ENCODE data around the gene TNS1.

Gene TNS1

DNA sequence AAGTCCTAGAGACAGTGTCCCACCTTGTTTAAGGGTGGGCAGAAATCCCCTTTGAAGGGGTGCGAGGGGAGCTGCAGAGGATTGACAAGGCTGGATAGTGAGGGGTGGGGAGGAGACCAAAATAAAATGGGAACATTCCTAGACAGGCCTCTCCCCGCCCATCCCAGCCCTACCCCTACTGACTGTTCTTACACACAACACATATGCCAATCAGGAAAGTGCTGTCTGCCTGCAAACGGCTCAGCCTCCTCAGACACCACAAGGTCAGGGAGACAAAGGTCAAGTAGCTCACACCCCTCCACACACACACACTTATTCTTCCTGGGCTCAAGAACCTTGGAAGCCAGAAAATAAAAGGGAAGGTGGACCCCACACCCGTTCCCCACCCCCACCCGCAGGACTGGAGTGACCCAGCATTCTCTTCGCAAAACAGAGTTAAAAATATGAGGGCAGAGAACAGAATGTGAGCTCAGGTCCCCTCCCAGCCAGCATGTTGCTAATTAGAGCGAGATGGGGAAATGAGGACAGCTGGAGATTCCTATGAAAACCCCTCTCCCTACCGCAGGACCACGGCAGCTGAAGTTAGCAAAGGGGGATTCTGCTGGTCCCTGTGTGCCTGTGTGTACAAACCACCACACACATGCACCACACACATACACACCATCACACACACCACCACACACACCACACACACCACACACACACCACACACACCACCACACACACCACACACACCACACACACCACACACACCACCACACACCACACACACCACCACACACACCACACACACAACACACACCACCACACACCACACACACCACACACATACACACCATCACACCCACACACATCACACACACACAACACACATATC is 197.8 kb downstream of the TNS1 start:
- no peak for DNase-seq

- no peak for DNase-seq
Observed at GRCh38 chr2:217804338-217804737, 198.5 kb downstream of the TNS1 start.

DNA sequence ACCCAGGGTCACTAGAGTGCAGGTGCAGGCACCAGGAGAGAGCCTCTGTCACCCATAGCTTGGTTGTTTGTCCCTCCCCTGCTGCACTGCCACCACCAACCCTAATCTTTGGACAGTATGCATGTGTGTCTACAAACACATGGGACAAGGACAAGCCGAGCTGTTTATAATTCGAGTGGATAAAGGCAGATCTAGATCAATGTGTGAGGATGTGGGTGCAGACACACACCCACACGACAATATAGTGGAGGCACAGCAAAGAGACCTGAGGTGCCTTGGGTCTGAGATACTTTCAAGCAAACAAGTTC is 199.2 kb downstream of the TNS1 start:
- DNase-seq: no peak

GRCh38 chr2:217802876-217803652 is 199.7 kb downstream of the TNS1 start:
- DNase-seq: no peak

- no peak for DNase-seq
Observed at GRCh38 chr2:217802266-217802665, 200.5 kb downstream of the TNS1 start.

GRCh38 chr2:217801711-217802110 is 201.1 kb downstream of the TNS1 start:
- no peak for DNase-seq

GRCh38 chr2:217801115-217801531 is 201.7 kb downstream of the TNS1 start:
- no peak for DNase-seq

GRCh38 chr2:217800433-217801114 is 202.2 kb downstream of the TNS1 start:
- DNase-seq: no peak

DNA sequence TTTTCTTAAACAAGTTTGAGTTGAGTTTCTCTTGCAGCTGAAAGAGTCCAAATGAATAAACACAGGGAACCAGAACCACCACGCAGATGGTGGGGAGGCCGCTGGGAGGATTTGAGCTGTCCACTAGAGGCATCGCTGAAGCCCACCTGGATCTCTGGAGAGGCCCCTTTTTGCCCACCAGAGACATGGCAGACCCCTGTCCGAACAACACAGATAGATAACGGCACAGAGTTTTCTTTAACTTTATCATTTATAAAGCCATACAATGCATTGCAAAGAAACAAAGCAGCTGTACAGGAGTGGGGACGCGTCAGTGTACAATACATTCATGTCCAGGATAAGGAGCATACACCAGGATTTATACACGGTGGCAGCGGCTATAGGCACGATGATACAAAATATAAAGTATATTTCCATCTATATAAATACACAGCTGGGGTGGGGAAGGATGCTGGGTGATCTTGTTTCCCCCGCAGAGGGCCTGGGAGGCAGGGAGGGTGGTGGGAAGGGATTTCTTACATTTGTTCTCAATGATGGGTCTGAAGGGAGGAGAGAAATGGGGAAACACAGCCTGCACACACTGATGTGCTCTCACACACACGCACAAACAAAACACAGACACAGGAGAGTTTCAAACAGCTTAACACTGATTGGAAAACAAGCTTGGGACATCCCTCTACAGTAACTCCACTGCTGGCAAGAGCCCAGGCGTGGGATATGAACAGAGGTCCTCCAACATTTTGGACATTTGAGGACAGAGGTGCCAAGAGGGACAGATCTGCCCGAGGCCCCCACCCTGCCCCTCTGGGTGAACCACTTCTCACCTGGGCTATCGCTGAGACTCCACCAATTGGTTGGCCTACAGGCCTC is 203.0 kb downstream of the TNS1 start:
- no peak for DNase-seq

GRCh38 chr2:217798743-217799562 is 203.8 kb downstream of the TNS1 start:
- no peak for DNase-seq

GRCh38 chr2:217798191-217798590 is 204.6 kb downstream of the TNS1 start:
- DNase-seq: no peak

GRCh38 chr2:217797661-217798069 is 205.1 kb downstream of the TNS1 start:
- DNase-seq: no peak

DNA sequence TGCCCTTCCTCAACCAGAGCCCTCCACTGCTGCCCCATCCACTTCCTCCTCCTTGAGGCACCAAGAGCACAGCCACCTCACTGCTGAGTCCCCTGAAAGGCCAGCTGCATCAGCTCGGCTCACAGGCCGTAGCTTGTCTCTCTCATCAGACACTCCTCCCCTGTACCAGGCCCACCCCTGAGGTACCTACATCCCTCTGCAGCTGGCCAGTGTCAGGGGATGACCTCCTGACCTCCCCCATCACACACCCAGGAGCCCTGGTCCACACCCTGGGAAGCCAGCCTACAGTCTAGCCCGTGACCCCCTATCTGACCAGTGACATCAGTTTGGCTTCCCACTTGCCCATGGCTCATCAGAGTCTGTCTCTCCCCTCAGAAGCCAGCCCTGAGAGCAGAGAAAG is 205.6 kb downstream of the TNS1 start:
- no peak for DNase-seq

GRCh38 chr2:217795706-217796465 is 206.9 kb downstream of the TNS1 start:
- no peak for DNase-seq

- DNase-seq: no peak
Observed at GRCh38 chr2:217795067-217795466, 207.7 kb downstream of the TNS1 start.

DNA sequence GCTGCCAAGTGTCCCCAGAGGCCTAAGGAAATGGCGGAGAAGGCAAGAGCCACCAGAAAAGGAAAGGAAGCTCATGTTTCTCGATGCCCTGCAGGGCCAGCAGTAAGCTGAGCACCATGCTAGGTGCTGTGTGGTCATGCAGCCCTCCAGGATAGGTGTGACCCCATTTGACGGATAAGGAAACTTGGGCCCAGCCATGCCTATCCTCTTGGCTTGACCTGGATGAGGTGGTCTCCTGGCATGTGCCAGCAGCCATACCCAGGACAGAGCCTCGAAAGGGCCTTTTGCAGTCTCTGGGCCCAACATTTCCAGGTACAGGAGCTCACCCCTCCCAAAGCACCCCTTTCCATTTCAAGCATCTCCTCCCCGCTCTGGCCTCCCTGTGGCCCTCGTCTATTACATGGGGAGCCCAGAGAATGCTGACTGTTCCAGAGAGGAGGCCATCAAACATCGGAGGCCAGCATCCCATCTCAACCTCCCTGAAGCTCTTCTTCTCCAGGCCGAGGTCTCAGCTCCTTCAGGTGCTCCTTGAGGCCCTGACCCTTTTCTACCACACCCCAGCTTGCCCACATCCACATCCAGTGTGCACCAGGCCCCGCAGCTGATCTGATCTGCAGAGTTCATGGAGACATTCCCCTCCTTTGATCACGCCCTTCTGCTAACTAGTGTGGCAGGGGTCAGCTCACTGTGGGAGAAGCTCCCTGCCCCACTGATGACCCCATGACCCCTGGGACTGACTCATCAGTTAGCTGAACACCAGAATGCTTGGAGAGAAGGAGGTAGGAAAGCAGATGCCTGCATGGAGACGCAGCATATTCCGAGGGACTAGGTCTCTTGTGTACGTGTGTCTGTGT is 208.4 kb downstream of the TNS1 start:
- no peak for DNase-seq

GRCh38 chr2:217793566-217794132 is 209.1 kb downstream of the TNS1 start:
- no peak for DNase-seq

GRCh38 chr2:217792626-217793527 is 209.9 kb downstream of the TNS1 start:
- DNase-seq: no peak
